ENCODE data around the gene THRSP.
A peak's percentile ranks its signal among the peaks of the same experiment; 100 is the strongest.
"Not testable (repeated sequence)": the region's sequence is repeated elsewhere in the genome, so short reads cannot be mapped to it uniquely, and the experiment has no call there.

Gene THRSP

DNA sequence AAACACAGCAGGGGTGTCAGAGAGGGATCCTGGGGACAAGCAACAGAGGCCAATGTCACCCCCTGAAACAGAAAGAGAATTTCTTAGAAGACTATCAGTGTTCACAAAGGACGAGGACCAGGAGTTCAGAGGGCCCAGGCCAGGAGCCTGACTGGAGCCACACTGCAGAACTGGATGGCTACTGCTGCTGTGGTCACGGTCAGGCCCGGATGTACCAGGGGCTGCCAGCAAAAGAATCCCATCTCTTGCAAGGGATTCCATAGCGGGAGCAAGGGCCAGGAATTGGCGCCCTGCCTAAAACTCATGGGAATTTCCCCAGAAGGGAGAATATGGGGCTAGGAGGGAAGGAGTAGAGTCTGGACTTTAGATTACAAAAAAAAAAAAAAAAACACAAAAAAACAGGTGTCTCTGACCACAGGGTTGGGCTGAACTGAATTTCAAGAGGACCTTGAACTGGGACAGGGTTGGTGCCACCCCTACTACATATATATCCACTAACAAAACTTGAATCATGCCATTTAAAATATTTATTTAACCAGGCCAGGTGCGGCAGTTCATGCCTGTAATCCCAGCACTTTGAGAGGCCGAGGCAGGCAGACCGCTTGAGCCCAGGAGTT is 24.9 kb upstream of the THRSP start:
- no peak for DNase-seq (ENCODE audit: low read depth in 2 of 3, low spot score in 1 of 3)

GRCh38 chr11:78039391-78039918 is 24.2 kb upstream of the THRSP start:
- no peak for DNase-seq (ENCODE audit: low read depth in 2 of 3, low spot score in 1 of 3)

DNA sequence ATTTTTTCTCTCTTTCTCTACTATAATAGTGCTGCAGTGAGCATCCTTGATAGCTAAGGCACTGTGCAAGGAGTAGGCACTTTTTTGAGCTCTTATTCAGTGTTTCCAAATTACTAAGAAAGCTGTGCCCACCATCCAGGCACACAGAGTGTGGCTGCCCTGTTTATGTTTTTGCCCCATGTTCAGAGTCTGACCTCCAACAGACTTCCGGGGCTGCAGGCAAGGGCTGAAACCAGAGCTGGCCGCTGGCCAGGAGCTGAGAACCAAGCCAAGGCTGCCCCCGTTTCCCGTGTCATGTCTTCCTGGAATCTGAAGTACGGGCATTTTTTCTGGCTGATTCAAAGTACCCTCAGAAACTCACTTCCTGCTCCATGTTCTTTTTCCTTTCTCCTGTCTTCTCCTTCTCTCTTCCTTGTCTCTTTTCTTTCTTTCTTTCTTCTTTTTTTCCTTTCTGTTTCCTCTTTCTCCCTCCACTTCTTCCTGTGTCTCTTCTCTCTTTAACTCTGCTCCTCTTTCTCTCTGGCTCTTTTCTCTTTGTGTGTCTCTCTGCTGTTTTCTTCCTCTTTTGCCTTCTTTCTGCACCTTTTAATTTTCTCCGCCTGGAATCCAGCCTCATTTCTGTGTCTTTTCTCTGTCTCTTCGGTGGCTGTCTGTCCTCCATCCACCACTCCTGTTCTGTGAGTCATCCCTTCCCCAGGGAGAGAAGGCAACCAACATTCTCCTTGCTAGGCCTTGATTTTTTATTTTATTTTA is 23.6 kb upstream of the THRSP start:
- peak in 2 of 3 donors; percentile 7 to 16 for DNase-seq (ENCODE audit: low read depth in 2 of 3, low spot score in 1 of 3)

DNA sequence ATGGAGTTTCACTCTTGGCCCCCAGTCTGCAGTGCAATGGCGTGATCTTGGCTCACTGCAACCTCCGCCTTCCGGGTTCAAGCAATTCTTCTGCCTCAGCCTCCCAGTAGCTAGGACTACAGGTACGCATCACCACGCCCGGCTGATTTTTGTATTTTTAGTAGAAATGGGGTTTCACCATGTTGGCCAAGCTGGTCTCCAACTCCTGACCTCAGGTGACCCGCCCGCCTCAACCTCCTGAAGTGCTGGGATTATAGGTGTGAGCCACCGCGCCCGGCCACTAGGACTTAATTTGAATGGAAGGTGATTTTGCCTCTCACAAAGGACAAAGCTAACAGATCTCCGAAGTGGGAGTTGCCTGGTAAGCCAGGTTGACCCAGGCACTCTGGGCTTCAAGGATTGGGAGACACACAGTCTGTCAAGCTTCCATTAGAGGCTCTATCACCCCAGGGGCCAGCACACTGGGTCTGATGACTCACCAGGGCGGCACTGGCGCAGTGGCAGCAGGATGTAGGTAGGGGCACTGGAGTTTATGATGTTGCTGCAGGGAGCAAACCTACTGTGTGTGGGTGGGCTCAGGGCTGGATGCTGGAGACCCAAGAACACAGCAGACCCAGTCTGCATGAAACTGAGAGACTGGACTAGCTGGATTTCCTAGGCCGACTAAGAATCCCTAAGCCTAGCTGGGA is 22.8 kb upstream of the THRSP start:
- no peak for DNase-seq (ENCODE audit: low read depth in 2 of 3, low spot score in 1 of 3)

GRCh38 chr11:78041380-78041719 is 22.3 kb upstream of the THRSP start:
- DNase-seq (ENCODE audit: low read depth in 2 of 3, low spot score in 1 of 3) = not testable (repeated sequence)

DNA sequence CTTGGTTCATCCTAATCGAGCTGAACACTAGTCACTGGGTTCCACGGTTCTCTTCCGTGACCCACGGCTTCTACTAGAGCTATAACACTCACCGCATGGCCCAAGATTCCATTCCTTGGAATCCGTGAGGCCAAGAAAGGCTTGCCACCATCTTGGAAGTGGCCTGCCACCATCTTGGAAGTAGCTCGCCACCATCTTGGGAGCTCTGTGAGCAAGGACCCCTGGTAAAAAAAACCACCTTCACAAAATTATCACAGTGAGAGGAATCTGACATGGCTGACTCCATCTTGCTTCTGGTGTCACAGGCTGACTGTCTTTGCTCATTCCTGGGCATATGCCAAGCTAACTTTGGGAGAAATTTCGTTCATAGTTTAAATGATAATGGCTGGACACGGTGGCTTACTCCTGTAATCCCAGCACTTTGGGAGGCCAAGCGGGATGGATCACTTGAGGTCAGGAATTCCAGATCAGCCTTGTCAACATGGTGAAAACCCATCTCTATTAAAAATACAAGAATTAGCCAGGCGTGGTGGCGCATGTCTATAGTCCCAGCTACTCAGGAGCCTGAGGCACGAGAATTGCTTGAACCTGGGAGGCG is 21.7 kb upstream of the THRSP start:
- DNase-seq (ENCODE audit: low read depth in 2 of 3, low spot score in 1 of 3) = no peak

GRCh38 chr11:78044706-78045105 is 19.0 kb upstream of the THRSP start:
- DNase-seq (ENCODE audit: low read depth in 2 of 3, low spot score in 1 of 3) = no peak

GRCh38 chr11:78045851-78046485 is 17.7 kb upstream of the THRSP start:
- peak; percentile 51 to 73 (median 67) for DNase-seq (ENCODE audit: low read depth in 2 of 3, low spot score in 1 of 3)

DNA sequence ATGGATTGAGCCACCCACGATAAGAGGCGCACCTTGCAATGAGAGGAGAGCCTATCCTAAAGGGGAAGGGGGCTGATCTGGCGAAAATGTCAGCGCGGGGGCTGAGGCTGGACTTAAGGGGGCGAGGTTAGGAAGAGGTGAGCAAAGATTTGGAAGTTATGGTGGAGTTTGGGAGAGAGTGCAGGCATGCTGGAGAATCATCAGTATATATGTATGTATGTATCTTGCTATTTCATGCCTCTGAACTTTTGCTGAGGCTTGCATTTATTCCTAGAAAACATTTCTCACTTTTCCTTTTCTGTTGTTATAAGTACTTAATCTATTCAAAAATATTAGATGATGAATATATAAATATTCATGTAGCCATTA is 17.2 kb upstream of the THRSP start:
- DNase-seq (ENCODE audit: low read depth in 2 of 3, low spot score in 1 of 3) = no peak

- no peak for DNase-seq (ENCODE audit: low read depth in 2 of 3, low spot score in 1 of 3)
Observed at GRCh38 chr11:78048561-78048960, 15.1 kb upstream of the THRSP start.

- DNase-seq (ENCODE audit: low read depth in 2 of 3, low spot score in 1 of 3) = no peak
Observed at GRCh38 chr11:78049348-78049747, 14.3 kb upstream of the THRSP start.

DNA sequence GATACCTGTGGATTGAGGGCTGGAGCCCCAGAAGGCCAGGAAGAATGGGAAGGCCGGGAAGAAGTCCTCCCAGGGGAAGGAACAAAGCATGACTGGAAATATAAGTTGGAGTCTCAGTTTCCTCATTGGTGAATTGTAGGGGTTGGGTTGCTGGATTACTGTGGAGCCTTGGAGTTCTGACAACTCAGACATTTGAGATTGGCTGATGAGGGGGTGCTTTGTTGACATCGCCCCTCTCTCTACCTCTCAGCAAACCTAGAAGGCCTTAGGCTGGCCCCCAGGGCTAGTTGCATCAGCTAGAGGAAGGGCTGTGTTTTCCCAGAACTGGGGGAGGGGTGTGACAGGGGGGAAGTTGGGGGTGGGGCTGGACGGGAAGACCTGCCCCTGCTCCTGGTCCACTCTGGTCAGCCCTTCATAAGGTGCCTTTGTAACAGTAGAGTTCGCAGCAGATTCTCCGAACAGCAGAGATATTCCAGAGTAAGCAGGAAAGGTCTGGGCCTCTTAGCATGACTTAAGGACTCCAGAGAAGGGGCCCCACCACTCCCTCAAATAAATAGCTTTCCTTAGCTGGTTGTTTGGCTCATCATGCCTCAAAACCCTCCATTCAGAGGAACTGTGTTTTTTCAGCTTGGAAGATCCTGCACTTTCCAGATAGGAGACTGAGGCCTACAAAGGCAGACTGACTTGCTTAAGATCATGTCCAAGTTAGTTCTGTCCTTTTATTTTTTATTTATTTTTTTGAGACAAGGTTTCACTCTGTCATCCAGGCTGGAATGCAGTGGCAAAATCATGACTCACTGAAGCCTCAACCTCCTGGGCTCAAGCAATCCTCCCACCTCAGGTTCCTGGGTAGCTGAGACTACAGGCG is 12.5 kb upstream of the THRSP start:
- no peak for DNase-seq (ENCODE audit: low read depth in 2 of 3, low spot score in 1 of 3)

GRCh38 chr11:78054971-78055370 is 8.7 kb upstream of the THRSP start:
- DNase-seq (ENCODE audit: low read depth in 2 of 3, low spot score in 1 of 3) = no peak

DNA sequence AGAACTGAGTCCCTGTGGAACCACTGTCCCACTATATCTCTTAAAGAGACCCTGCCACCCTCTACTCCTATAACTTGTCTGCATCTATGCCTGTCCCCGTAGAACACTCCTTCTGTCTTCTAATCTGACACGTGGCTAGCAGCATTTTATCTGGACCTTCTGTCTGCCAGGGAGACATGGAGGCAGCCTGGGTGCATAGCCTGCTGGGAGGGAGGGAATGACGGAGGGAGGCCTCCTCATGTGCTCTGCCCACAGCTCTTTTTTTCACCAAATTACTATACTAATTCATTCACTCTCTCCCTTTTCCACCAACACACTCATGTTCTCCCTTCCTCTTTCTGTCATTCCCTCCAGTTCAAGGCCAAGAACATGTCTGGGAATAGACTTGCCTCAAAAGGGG is 7.6 kb upstream of the THRSP start:
- DNase-seq (ENCODE audit: low read depth in 2 of 3, low spot score in 1 of 3) = no peak

DNA sequence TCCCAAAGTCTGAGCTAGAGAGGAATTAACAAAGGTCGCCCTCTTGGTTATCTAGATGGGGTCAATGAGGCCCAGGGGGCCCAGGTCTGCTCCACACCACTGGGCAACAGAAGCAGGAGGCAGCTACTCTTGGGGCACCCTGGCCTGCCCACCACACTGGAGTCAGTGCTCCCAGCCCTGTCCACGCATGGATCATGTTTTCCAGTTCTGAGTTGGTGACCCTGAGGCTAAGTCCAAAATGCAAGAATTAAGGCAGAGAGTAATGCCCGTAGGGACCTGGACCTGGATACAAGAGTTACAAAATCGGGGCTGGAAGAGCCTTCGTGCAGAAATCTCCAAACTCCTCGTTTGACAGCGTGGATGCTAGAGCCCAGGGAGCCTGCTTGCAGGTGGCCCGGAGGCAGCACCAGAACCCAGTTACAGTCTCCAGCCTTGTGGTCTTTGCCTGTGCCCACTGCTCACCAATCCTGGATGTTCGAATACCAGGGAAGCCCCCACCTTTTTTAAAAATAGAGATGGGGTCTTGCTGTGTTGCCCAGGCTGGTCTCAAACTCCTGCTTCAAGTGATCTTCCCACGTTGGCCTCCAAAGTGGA is 6.1 kb upstream of the THRSP start:
- no peak for DNase-seq (ENCODE audit: low read depth in 2 of 3, low spot score in 1 of 3)

DNA sequence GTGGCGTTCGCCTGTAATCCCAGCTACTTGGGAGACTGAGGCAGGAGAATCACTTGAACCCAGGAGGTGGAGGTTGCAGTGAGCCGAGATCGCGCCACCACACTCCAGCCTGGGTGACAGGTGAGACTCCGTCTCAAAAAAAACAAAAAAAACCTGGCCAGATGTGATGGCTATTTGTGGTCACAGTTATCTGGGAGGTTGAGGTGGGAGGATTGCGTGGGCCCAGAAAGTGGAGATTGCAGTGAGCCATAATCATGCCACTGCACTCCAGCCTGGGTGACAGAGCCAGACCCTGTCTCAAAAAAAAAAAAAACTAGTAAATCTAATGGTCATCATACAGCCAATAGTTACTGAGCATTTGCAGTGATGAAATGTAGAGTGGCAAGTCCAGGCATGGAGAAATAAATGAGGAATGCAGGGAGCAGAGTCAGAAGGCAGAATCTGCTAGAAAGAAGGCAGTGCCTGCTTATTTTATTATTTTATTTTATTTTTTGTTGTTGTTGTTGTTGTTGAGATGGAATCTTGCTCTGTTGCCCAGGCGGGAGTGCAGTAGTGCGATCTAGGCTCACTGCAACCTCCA is 3.8 kb upstream of the THRSP start:
- DNase-seq (ENCODE audit: low read depth in 2 of 3, low spot score in 1 of 3) = not testable (repeated sequence)

DNA sequence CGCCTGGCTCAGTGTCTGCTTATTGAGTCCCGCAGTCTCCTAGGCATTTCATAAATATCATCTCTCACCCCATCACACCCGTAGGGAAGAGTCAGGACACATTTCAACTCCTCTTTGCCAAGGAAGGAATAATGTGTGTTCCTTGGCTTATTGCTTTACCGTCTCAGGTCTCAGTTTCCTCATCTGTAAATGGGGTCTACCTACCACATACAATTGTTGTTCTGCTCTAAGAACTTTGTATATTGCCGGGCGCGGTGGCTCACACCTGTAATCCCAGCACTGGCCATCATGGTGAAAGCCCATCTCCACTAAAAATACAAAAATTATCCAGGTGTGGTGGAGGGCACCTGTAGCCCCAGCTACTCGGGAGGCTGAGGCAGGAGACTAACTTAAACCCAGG is 3.1 kb upstream of the THRSP start:
- no peak for DNase-seq (ENCODE audit: low read depth in 2 of 3, low spot score in 1 of 3)

- DNase-seq (ENCODE audit: low read depth in 2 of 3, low spot score in 1 of 3) = no peak
Observed at GRCh38 chr11:78061088-78061920, 2.4 kb upstream of the THRSP start.

DNA sequence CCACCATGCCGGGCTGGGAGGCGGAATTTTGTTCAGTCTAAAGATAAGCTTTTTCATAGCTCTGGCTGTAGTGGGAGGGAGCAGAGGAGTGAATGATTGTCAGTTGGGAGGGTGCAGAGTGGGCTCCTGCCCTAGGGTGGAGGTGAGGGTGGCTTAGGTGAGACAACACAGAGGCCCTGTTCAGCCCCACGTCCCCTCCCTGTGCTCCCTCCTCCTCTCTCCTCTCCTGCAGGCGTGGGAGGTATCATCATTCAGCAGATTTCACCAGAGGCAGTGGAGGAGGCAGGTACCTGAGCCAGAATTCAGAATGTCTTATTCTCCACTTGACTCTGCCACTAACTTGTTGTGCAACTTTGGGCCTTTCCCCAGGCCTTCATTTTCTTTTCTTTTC is 1.7 kb upstream of the THRSP start:
- DNase-seq (ENCODE audit: low read depth in 2 of 3, low spot score in 1 of 3) = no peak

Data from stimulated activated CD4-positive, alpha-beta T cell treated with anti-CD3 and anti-CD28 coated beads, Interleukin-12 subunit alpha, Interleukin-12 subunit beta, amount 100 ng/mL, for 48 hours (primary cell).